NOMO-1 treated with DMSO at 0.1 percent for 48 hours (cell line): ENCODE measurements around the gene MYO1C.

Experiments used
- DNase-seq: peaks from one replicate; lab custom pipeline; 2025; ENCODE audit not compliant: unreplicated experiment; lab: John Stamatoyannopoulos, UW

Gene MYO1C

DNA sequence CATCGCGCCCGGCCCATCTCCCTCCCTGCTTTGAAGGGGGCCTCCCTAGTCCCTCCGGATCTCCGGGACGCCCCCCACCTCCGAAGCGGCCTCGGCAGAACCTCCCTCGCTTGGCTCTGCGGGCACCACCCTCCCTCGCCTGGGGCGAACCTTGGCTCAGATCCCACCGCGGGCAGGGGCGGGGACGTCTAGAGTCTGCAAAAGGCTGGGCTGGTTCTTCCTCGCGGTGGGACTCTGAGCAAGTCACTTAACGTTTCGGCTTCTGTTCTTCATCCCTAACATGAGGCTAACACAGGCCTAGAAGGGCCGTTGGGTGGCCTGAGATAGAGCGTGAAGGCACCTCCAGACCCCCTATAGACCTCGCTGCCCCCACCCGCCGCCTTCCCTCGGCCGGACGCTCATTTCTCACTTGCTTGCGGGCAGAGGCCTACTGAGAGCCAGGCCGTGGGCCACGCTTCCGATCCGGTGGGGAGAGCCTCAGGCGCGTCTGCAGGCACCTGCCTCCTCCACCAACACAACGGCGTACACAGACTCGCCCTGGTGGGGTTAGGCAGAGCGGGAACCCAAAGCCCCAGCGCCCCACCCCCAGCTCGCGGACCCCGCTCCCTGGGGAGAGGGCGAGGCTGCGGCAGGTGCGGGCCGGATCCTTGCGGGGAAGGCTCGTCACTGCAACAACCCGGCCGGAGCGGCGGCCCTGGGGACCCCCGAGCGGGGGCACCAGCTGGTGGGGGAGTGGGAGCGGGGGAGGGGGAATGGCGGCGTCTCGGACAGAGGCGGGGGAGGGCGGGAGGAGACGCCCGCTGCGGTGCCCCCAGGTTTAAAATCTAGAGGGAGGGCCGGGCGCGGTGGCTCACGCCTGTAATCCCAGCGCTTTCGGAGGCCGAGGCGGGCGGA is 5.4 kb downstream of the MYO1C start:
- no peak for DNase-seq

DNA sequence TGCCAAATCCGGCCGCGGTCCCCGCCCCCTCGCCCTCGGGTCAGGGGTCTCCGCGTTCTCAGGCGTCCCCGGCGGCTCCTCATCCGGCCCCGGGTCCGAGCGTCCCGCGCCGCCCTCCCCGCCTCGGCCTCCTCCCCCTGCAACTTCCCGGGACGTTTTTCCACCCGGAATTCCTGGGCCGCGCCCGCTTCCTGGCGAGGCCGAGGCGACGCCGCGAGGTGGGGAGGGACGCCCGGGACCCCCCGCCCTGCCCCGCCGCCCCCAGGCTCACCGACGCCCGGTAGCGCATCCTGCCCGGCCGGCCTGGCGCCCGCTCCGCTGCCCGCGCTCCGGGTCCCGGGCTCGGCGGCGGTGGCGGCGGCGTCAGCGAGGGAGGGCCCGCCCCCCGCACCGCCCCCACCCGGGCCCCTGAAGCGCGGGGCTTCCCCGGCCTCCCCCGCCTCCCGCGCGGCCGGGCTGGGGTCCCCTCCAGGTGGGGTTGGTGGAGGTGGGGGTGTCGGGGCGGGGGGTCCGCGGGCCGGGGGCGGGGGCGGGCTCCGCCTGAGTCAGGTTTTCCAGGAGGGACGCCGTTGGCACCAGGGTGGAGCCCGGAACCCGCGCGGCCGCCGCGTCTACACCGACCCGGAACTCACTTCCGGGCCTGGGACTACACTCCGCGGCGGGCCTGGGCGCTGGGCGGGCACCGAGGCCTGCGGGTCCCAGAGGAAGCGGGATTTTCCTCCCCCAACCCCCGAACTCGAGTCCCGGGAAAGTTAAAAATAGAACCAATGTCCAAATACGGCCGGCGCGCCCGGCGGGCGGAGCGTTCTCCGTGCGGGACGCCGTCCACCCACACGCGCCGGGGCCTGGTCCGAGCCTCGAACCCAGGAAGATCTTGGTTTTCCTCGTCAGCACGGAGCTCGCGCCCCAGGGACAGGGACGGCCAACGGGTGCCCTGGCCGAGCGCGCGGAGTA is 6.8 kb downstream of the MYO1C start:
- peak; percentile 27 for DNase-seq

DNA sequence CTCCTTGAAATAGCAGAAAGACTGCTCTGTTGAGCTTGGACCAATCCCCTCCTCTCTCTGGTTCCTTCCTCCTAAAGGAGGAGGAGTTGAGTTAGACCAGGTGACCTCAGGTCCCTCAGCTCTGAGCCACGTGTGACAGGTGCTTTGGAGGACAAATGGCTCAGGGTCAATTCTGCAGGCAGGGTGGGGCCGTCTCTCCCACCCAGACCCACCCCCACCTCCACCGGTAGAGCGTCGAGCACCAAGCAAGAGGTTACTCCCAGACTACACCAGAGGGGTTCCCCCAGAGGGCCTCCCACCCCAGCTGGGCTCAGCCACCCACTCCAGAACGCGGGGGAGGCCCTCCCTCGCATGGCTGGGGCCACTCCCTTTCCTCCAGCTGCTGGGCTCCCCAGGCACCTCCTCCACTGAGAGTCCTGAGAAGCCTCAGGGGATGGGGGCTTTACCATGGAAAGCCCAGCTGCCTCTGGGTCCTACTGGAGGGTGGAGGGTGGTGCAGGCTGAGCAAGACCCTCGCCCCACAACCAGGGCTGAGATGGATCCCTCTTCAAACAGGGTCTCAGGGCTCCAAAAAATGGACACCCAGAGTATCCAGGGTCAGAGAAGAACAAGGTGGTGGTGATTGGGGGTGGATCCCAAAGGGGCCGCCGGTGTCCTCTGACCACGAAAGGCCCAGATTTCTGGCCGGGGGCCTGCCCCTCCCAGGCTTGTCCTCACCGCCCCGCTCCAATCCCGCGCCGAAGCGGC is 7.6 kb downstream of the MYO1C start:
- peak; percentile 15 for DNase-seq

DNA sequence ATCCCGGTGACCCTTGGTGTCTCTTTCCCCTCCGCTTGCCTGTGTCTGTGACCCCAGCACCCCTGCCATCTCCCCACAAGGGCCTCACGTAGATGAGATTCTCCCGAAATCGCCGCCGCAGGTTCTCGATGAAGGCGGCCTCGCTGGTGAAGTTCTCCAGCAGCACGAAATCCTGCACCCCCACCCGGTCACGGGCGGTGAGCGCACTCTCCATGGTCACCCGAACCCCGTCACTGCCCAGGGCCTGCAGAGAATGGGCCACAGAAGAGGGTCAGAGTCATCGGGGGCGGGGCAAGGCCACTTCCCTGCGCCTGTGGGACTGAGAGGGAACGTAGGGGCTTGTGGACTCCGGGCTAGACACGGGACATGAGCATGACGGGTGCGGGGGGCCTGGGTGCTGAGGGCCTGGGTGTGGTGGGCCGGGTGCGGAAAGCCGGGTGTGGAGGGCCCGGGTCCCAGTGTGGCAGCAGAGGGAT is 8.4 kb downstream of the MYO1C start:
- no peak for DNase-seq

DNA sequence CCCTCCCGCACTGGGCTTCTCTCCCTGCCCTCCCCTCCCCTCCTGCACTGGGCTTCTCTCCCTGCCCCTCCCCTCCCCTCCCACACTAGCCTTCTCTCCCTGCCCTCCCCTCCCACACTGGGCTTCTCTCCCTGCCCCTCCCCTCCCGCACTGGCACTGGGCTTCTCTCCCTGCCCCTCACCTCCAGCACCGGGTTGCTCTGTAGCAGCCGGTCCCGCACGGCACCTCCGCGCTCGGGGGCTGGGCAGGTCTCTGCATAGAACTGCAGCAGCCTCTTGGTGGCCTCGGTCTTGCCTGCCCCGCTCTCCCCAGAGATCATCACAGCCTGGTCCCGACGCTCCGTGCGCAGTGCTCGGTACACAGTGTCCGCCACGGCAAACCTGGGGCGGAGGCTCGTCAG is 9.8 kb downstream of the MYO1C start:
- DNase-seq = no peak

DNA sequence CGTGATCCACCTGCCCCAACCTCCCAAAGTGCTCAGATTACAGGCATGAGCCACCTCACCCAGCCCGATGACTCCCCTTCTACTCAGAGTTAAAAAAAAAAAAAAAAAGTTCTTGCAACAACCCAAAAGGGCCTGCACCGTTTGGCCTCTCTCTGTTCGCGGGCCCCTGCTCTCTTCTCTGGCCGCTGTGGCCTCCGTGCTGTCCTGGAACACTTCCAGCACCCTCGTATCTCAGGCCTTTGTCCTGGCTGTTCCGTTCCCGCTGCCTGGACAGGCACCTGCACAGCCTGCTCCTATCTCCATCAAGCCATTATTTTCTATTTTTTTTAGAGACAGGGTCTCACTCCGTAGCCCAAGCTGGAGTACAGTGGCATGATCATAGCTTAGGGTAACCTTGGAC is 10.8 kb downstream of the MYO1C start:
- no peak for DNase-seq

DNA sequence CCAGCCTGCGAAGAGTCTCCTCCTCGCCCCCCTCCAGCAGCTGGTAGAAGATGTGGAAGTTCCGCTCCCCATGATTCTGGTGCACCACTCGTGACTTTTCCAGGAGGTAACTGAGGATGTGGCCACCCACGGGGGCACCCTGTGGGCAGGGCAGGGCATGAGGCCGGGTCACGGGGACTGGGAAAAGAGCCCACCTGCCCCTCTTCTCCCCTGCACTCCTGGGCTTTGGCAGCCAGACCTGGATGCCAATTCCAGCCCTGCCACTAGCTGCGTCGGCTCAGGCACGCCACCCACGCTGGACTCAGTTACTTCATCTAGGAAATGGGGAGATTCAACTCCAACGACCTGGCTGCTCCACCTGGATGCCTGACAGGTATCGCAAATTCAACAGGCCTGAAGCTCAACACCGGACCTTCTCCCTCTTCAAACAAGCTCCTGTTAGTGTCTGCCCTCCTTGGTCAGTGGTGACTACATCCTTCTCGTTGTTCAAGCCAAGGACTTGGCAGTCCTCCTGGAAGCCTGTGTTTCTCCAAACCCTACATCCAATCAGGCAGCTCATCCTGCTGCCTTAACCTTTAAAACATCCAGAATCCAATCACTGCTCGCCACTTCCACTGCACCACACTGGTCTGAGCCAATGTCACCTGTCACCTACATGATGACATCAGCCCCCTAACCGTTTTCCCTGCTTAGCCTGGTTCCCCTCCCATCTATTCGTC is 11.6 kb downstream of the MYO1C start:
- DNase-seq = no peak

DNA sequence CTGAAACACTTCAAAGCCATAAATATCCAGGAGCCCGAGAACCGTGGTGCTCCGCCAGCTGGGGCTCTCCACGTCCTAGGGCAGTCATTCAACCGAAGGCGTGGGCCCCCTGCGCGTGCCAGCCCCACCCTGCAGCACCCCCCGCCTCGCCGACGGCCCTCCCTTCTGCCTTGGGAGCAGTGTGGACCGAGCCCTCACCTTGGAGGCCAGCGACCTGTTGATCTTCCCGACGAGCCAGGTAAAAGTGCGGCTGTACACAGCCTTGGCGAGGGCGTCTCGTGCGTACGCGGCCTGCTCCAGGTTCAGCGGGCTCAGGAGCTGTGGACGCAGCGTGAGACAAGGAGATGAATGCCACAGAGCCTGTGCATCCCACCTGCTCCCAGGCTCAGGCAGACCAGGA is 14.1 kb downstream of the MYO1C start:
- DNase-seq = no peak

DNA sequence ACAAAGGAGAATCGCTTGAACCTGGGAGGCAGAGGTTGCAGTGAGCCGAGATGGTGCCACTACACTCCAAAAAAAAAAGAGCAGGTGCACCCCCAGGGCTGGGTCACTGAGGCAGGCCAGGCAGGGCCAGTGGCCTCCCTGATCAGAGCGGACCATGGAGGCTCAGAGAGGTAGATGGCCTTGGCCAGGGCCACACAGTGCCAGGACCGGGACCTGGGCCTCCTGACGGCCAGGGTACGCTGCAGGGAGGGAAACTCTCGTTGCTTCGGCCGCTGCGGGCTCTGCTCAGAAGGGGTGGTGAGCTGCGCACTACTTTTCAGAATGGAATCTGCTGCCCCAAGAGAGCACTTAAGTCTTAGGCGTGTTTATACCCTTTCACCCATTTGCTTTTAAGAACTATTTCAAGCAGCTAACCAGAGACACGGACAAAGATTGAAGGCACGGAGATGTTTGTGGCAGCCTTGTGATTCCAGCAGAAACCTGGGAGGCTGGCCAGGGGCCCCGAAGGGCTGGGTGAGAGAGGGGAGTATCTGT is 17.1 kb downstream of the MYO1C start:
- DNase-seq = no peak

DNA sequence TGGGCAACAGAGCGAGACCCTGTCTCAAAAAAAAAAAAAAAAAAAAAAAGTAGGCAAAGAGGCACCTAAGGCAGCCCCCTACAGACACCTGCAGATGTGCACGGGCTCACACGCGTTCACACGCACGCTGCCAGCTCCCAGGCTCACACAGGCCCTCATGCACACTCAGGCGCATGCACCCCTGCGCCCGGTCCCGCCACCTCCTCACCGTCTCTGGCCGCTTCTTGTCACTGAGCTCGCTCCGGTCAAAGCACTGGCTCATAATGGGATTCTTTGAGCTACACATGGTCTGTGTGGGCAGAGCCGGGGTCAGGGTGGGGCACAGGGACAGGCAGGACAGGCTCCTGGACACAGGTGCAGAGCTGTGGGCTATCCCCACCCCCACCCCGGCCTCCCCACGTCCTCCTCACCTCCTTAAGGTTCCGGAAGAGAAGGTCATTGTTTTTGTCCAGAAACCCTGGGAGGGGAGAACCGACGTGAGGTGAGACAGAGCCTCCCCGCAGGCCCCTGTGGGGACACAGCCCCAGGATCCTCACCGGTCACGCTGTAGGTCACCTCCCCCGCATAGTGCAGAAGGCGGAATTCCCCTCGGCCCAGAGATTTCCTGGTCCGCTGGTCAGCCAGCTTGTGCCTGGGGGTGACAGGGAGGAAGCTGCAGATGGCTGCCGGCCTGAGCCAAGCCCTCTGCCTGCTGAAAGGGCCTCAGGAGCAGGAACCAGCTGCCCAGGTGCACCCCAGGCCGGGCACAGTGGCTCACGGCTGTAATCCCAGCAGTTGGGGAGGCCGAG is 17.9 kb downstream of the MYO1C start:
- DNase-seq = no peak

DNA sequence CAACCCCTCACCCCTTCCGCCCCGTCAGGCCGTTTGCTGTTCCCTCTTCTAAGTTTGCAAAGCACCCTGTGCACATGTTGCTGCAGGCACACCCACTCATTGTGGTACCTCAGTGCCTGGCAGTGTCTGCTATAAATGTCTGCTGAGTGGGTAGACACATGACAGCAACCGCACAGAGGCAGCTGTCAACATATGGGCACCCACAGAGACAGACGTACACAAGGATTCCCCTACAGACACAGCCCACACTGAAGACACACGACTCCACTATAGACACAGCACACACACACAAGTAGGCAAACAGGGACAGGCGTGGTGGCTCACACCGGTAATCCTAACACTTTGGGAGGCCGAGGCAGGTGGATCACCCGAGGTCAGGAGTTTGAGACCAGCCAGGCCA is 18.6 kb downstream of the MYO1C start:
- DNase-seq = no peak

DNA sequence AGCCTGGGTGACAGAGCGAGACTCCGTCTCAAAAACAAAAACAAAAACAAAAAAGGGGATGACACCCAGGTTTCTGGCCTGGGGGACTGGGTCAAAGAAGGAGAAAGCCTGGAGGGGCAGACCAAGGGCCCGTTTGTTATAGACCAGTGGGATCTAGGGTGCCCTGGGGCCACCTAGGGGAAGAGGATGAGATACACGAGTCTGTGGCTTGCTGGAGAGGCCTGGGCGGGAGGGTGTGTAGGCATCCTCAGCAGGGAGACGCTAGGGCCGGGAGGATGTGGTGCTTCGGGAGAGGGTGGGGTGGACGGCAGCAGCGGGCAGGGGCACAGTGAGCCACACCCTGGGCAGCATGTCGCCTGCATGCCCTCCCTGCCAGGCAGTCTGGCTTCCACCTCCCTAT is 19.3 kb downstream of the MYO1C start:
- DNase-seq = no peak

DNA sequence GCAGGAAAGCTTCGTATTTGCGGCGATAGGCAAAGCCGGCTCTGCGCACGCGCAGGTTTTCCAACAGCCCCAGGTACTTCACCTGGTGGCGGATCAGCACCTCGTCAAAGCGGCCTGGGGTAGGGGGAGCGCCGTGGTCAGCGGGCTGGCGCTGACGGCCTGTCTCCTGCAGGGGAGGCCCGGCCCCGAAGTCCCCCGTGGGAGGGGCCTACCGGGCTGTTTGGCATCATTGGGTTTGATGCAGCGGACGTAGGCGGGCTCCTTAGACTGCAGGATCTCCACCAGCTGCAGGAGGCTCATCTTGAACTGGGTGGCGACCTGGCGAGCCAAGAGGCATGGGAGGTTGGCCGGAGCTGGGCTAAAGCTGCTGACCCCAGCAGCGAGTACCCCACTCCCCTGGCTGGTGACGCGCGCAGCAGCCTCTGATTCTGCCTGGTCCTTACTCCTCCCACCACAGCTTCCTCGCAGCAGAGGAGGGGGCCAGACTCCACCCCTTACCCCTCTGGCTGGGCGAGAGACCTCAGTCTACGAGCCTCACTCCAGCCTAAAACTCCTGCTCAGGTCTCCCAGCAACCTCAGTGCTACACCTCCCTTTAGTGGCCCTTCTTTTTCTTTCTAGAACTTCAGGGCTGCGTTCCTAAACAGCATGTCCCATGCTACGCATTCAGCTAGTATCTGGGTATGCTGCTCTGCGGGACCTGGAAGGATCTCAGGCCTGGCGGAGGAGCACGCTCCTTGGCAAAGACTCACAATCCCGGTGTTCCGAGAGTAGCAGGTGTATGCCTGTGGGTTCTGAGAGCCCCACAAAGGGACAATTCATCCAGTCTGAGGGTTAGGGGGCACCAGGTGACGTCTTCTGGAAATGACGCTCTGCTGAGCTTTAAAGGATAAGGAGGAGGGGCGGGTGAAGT is 20.3 kb downstream of the MYO1C start:
- DNase-seq = no peak

DNA sequence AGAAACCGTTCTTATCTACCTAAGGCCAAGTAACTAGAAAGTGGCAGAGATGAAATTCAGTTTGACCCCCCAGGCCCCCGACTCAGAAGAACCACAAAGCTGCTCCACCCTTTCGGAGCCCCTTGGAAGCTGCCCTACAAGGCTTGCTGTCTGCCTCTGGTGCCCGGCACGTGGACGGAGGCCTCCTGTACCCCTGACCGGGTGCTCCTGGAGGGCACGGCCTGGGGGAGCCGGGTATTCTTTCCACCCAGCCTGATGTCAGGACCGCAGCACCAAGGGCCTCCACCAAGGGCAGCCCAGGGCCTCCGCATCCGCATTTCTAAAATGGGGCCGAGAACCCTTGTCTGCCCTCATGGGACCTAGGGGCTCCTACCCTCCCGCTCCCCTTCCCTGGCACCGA is 21.0 kb downstream of the MYO1C start:
- DNase-seq = no peak

DNA sequence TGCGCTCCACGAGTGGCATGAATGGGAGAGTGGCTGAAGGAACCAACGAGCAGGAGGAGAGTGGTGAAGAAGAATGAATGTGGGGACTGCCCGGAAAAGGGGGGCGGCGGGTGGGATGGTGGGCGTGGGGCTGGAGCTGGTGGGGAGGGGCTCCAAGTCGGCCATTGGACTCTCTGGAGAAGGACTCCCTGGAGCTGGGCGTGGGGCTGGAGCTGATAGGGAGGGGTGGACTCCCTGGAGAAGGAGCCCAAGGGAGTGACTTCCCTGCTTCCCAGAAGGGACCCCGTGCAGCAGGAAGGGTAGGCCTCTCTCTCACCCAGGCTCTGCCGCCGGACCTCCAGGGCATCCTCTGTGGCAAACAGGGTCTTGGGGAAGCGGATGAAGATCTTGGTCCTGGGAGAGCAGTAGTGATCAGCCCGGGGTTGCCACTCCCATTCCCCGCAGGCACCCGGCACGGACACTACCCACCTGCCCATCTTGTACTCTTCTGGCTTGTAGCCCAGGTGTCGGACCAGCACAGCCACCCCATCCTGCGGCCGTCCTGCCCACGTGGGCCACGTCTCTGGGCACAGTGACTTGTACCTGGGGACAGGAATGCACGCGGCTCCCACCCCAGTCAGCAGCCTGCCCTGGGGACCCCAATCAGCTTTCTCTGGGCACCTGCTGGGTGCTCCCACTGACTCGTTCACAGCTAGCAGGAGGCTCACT is 21.6 kb downstream of the MYO1C start:
- DNase-seq = no peak

DNA sequence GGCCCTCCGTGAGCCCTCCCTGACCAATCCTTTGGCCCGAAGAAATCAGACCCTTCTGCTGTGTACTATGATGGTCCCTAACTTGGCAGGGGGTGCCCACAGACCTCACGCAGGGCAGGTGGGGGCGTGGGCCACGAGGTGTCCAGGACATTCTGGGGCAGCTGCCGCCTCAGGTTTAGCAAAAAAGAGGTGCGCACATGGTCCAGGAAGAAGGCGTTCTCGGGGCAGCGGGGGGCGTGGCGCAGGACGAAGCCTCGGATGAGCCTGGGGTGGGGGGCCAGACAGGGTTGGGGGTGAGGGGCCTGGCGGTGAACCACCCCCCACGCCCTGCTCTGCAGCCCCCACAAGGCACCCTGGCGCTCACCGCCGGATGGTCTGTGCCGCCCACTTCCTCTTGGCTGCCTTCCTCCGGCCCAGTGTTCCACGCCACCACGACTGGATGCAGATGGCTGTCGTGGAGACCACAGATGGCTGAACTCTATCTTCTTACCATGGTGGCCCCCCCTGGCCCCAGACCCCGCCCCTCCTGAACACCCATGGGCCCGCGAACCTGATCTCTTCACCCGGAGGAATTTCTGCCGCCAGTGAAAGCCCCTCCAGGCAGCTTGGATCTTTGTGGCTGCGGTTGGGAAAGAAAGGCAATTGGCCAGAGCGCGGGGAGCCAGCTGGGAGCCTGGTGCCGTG is 22.3 kb downstream of the MYO1C start:
- no peak for DNase-seq

DNA sequence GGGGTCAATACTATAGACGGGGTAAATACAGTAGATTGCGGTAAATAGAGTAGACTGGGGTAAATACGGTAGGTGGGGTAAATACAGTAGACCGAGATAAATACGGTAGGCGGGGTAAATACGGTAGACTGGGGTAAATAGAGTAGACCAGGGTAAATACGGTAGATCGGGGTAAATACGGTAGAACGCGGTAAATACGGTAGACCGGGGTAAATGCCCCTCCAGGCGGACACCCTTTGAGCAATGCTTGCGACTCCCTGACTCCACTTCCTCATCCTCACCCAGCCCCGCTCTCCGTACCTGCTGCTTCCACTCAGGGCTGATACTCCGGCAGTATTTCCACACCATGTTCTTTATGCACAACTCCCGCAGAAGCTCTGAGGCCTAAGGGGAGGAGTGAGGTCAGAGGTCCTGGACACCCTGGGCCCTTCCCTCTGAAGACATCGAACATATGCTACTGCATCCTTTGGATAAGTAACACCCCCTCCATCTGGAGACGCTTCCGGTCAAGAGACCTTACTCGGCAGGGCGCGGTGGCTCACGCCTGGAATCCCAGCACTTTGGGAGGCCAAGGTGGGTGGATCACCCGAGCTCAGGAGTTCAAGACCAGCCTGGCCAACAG is 23.1 kb downstream of the MYO1C start:
- no peak for DNase-seq
